HCT116 (cell line): ENCODE measurements around the gene HOXD10. TPM values are rescaled to one million over a fixed set of nuclear protein-coding genes. Genes with fewer than 3 reads are reported as not detected.

Experiments used
- ATAC-seq: fragments of 200-7000 bp; cut with Tn5 transposase; 2 replicates; pipeline ENCODE4 v1.9.1; 2020; ENCODE audit warnings: mild to moderate bottlenecking, moderate library complexity
- BruUV-seq: library from RNA; stranded (reverse); fragments of 400-500 nt; replicated peaks from 2 replicates; lab custom pipeline; 2021; lab: Mats Ljungman, UMichigan
- CTCF ChIA-PET: fragments of 300-600 bp; sonication (Branson Sonifier 250); formaldehyde crosslinking; loops from one replicate; lab custom pipeline; 2021; ENCODE audit warnings: antibody characterized with exemption; lab: Charles Lee
- POLR2A ChIA-PET: fragments of 300-600, 350-600 bp; sonication (Branson Sonifier 250); formaldehyde crosslinking; loops from one replicate; lab custom pipeline; 2021; ENCODE audit warnings: antibody characterized with exemption; lab: Charles Lee
- RAD21 ChIA-PET, 2 experiments: fragments of 300-600 bp; sonication (Branson Sonifier 250); formaldehyde crosslinking; loops; one replicate each; lab custom pipeline; 2023; ENCODE audit warnings: low total read pairs in 2 of 2; ENCODE audit not compliant: uncharacterized antibody in 2 of 2, unreplicated experiment in 2 of 2, low non-redundant PET in 1 of 2; lab: Charles Lee
- DNase-seq: peaks from one replicate; pipeline ENCODE4 v3.0.0-alpha.2; 2010; ENCODE audit warnings: low read depth, low spot score
- H2AFZ ChIP-seq: fragments of 200-600 bp; shearing (Covaris generic), sonication (generic); 2 replicates; pipeline ENCODE4 v1.6.1; 2017; ENCODE audit warnings: low read depth, mixed run types, mixed read lengths, antibody characterized with exemption, low read length; ENCODE audit not compliant: poor library complexity, severe bottlenecking
- H3K27ac ChIP-seq: 2 replicates; pipeline ENCODE4 v1.5.1; 2012; ENCODE audit warnings: low read depth, low read length
- H3K27me3 ChIP-seq: fragments of 200-600 bp; sonication (generic); 2 replicates; pipeline ENCODE4 v1.6.1; 2016; ENCODE audit warnings: mixed run types, low read length, mixed read lengths; ENCODE audit not compliant: insufficient read depth
- H3K36me3 ChIP-seq, 2 experiments: fragments of 200-500 bp in 1 of 2; fragments of 200-600 bp in 1 of 2; sonication (Bioruptor generic) in 1 of 2; sonication (generic) in 1 of 2; 2 replicates each; pipeline versions ENCODE4 v1.5.1 to v1.6.1; 2014 to 2016; ENCODE audit warnings: low read length in 2 of 2, inconsistent platforms in 1 of 2, mixed read lengths in 1 of 2, mixed run types in 1 of 2; ENCODE audit not compliant: insufficient read depth in 2 of 2, control insufficient read depth in 1 of 2
- H3K4me1 ChIP-seq, 2 experiments: fragments of 200-600 bp in 1 of 2; sonication (generic) in 1 of 2; 2 replicates each; pipeline versions ENCODE4 v1.5.1 to v1.6.1; 2012 to 2017; ENCODE audit warnings: low read length in 2 of 2, inconsistent platforms in 1 of 2, mild to moderate bottlenecking in 1 of 2, mixed read lengths in 1 of 2, mixed run types in 1 of 2, moderate library complexity in 1 of 2; ENCODE audit not compliant: insufficient read depth in 2 of 2, control insufficient read depth in 1 of 2
- H3K4me2 ChIP-seq: fragments of 200-600 bp; sonication (generic); 2 replicates; pipeline ENCODE4 v1.6.1; 2017; ENCODE audit warnings: mixed run types, low read length, mixed read lengths
- H3K4me3 ChIP-seq, 2 experiments: fragments of 200-600 bp in 1 of 2; sonication (generic) in 1 of 2; replicated peaks in 1 of 2; 2 replicates each; pipeline ENCODE4 v1.5.1; 2011 to 2016; ENCODE audit warnings: low read length in 2 of 2, control low read depth in 1 of 2, low read depth in 1 of 2, mild to moderate bottlenecking in 1 of 2, mixed read lengths in 1 of 2, mixed run types in 1 of 2
- H3K79me2 ChIP-seq: fragments of 200-600 bp; sonication (generic); 2 replicates; pipeline ENCODE4 v1.6.1; 2017; ENCODE audit warnings: mild to moderate bottlenecking, mixed run types, low read length, moderate library complexity, mixed read lengths; ENCODE audit not compliant: insufficient read depth
- H3K9ac ChIP-seq: fragments of 200-600 bp; sonication (generic); 2 replicates; pipeline ENCODE4 v1.6.1; 2016; ENCODE audit warnings: low read length, mixed read lengths
- H3K9me2 ChIP-seq: fragments of 200-600 bp; sonication (generic), shearing (Covaris generic); 2 replicates; pipeline ENCODE4 v1.6.1; 2017; ENCODE audit warnings: mixed run types, mild to moderate bottlenecking, moderate library complexity; ENCODE audit not compliant: insufficient read depth
- H3K9me3 ChIP-seq, 2 experiments: fragments of 200-500 bp in 1 of 2; fragments of 200-600 bp in 1 of 2; sonication (Bioruptor generic) in 1 of 2; sonication (generic) in 1 of 2; 2 replicates each; pipeline ENCODE4 v1.6.1; 2014 to 2017; ENCODE audit warnings: low read length in 2 of 2, mixed read lengths in 2 of 2, inconsistent platforms in 1 of 2, low read depth in 1 of 2, mild to moderate bottlenecking in 1 of 2, mixed run types in 1 of 2, moderate library complexity in 1 of 2; ENCODE audit not compliant: control insufficient read depth in 1 of 2, insufficient read depth in 1 of 2
- H4K20me1 ChIP-seq: fragments of 200-600 bp; sonication (generic), shearing (Covaris generic); 2 replicates; pipeline ENCODE4 v1.6.1; 2017; ENCODE audit warnings: mixed run types, mild to moderate bottlenecking, moderate library complexity; ENCODE audit not compliant: insufficient read depth
- ATF3 ChIP-seq: IDR thresholded peaks from 2 replicates; pipeline ENCODE4 v1.6.1; 2012
- CBX3 ChIP-seq: IDR thresholded peaks from 2 replicates; pipeline ENCODE4 v1.6.1; 2012; ENCODE audit warnings: low read depth
- CEBPB ChIP-seq: IDR thresholded peaks from 2 replicates; pipeline ENCODE4 v1.6.1; 2012; ENCODE audit warnings: low read depth
- ELF1 ChIP-seq: IDR thresholded peaks from 2 replicates; pipeline ENCODE4 v1.6.1; 2012; ENCODE audit warnings: low read depth, borderline replicate concordance
- FOSL1 ChIP-seq: IDR thresholded peaks from 2 replicates; pipeline ENCODE4 v1.6.1; 2012; ENCODE audit warnings: low read depth
- MAX ChIP-seq: IDR thresholded peaks from 2 replicates; pipeline ENCODE4 v1.6.1; 2012
- SP1 ChIP-seq: IDR thresholded peaks from 2 replicates; pipeline ENCODE4 v1.6.1; 2012; ENCODE audit warnings: low read depth
- SRF ChIP-seq: IDR thresholded peaks from 2 replicates; pipeline ENCODE4 v1.6.1; 2012; ENCODE audit warnings: low read depth
- TCF7L2 ChIP-seq: IDR thresholded peaks from 2 replicates; pipeline ENCODE4 v1.7.0; 2011; ENCODE audit warnings: borderline replicate concordance, inconsistent platforms; ENCODE audit not compliant: insufficient read depth, insufficient read length; ENCODE audit errors: extremely low read depth
- intact Hi-C: fragments of 100-400 bp; cut with micrococcal nuclease; formaldehyde crosslinking; loops from 2 replicates; pipeline ENCODE4 v1.10.0; 2022
- total RNA-seq: library from RNA; stranded (reverse); gene quantifications from one replicate; pipeline ENCODE4 v1.2.1, GENCODE V29; 2021; ENCODE audit not compliant: unreplicated experiment
- TF ChIP-seq, protein P1 (sequence below): IDR thresholded peaks from 2 replicates; pipeline ENCODE4 v1.6.1; 2011; ENCODE audit warnings: mild to moderate bottlenecking, low read length, moderate library complexity; ENCODE audit not compliant: insufficient replicate concordance; ENCODE audit errors: extremely low read depth
- TF ChIP-seq, protein P2 (sequence below), 3 experiments: fragments of 200-600 bp in 1 of 3; sonication (generic) in 1 of 3; IDR thresholded peaks in 2 of 3; conservative IDR thresholded peaks in 1 of 3; 2 replicates each; pipeline ENCODE4 v1.5.1; 2012 to 2017; ENCODE audit warnings: low read depth in 2 of 3, low read length in 2 of 3, antibody characterized with exemption in 1 of 3, borderline replicate concordance in 1 of 3, control low read depth in 1 of 3, mild to moderate bottlenecking in 1 of 3, mixed read lengths in 1 of 3, mixed run types in 1 of 3, moderate library complexity in 1 of 3; ENCODE audit not compliant: insufficient read depth in 1 of 3

Gene HOXD10
- total RNA-seq, 1 experiment from 2014 or later = not detected

DNA sequence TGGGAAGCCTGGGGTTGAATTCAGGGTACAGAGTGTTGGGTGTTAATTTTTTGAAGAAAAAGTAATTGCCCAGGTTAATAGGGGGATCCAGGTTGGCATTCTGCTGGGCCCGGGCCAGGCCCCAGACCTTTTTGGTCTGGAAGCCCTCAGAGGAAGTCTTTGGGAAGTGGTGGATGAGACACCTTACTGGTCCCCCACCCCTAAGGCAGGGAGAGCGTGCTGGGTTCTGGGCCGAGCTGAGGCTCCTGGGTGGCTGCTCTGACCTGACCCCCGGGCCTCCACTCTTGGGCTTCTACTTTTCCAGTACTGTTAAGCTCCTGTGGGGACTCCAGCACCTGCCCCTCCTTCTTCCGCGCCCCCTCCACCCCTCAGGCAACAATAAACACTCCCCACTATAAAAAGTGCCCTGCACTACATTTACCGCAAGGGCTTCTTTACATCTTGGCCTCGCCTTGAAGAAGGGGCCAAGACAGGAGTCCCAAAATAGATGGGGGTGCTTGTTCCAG, 39.8 kb downstream of the HOXD10 start:
- Histone ChIP-seq H3K9ac (no peak overlapping the region), H3K4me2 (no peak overlapping the region), H3K4me3 (no peak overlapping the region), H3K79me2 (no peaks in the 10 kb centered on the region), H2AFZ (no peak overlapping the region), H3K9me2 (no peaks in the 10 kb centered on the region), H3K36me3 (no peaks in the 10 kb centered on the region), H3K27me3 (no peaks in the 10 kb centered on the region), H4K20me1 (no peaks in the 10 kb centered on the region), H3K4me1 (no peaks in the 10 kb centered on the region), H3K9me3 (no peaks in the 10 kb centered on the region), H3K27ac (no peak overlapping the region)
- ATAC-seq = no peak
- RAD21 ChIA-PET = no interaction called here
- POLR2A ChIA-PET = no interaction called here
- intact Hi-C loops = no loop called here
- TF ChIP-seq MAX = no peak
- TF ChIP-seq CEBPB = no peak
- TF ChIP-seq ATF3 = no peak
- DNase-seq = no peak
- BruUV-seq = no TSS peak
- CTCF ChIA-PET = no interaction called here

GRCh38 chr2:176156807-176157498, 40.4 kb downstream of the HOXD10 start, which contains the start of gene HOXD3:
TSS of gene HOXD3 (plus strand) at chr2:176157307. CDS start at chr2:176169115, 11,808 bp downstream.
- CTCF ChIA-PET = no interaction called here
- POLR2A ChIA-PET = no interaction called here
- intact Hi-C loops = no loop called here
- H3K4me1 ChIP-seq = no peaks in the 10 kb centered on the region
- H3K9ac ChIP-seq = no peak within 1 kb of the TSS
- H3K27me3 ChIP-seq = no peaks in the 10 kb centered on the region
- no peaks in the 10 kb centered on the region for H3K79me2 ChIP-seq
- no peak within 1 kb of the TSS for H3K4me3 ChIP-seq
- no peak for ATAC-seq
- H3K9me3 ChIP-seq = no peaks in the 10 kb centered on the region
- no peak within 1 kb of the TSS for H3K27ac ChIP-seq
- H4K20me1 ChIP-seq = no peaks in the 10 kb centered on the region
- RAD21 ChIA-PET = no interaction called here
- no peak for DNase-seq
- no peaks in the 10 kb centered on the region for H3K36me3 ChIP-seq
- no peaks in the 10 kb centered on the region for H3K9me2 ChIP-seq
- no peak within 1 kb of the TSS for H2AFZ ChIP-seq
- no peak within 1 kb of the TSS for H3K4me2 ChIP-seq
- no TSS peak for BruUV-seq
- no peak for TF ChIP-seq CBX3
- no peak for TF ChIP-seq TCF7L2
- TF ChIP-seq, protein P1, sequence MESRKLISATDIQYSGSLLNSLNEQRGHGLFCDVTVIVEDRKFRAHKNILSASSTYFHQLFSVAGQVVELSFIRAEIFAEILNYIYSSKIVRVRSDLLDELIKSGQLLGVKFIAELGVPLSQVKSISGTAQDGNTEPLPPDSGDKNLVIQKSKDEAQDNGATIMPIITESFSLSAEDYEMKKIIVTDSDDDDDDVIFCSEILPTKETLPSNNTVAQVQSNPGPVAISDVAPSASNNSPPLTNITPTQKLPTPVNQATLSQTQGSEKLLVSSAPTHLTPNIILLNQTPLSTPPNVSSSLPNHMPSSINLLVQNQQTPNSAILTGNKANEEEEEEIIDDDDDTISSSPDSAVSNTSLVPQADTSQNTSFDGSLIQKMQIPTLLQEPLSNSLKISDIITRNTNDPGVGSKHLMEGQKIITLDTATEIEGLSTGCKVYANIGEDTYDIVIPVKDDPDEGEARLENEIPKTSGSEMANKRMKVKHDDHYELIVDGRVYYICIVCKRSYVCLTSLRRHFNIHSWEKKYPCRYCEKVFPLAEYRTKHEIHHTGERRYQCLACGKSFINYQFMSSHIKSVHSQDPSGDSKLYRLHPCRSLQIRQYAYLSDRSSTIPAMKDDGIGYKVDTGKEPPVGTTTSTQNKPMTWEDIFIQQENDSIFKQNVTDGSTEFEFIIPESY = no peak
- TF ChIP-seq SP1 = no peak
- TF ChIP-seq FOSL1 = no peak
- no peak for TF ChIP-seq SRF
- TF ChIP-seq ATF3 = no peak
- TF ChIP-seq ELF1 = no peak
- TF ChIP-seq, protein P2, sequence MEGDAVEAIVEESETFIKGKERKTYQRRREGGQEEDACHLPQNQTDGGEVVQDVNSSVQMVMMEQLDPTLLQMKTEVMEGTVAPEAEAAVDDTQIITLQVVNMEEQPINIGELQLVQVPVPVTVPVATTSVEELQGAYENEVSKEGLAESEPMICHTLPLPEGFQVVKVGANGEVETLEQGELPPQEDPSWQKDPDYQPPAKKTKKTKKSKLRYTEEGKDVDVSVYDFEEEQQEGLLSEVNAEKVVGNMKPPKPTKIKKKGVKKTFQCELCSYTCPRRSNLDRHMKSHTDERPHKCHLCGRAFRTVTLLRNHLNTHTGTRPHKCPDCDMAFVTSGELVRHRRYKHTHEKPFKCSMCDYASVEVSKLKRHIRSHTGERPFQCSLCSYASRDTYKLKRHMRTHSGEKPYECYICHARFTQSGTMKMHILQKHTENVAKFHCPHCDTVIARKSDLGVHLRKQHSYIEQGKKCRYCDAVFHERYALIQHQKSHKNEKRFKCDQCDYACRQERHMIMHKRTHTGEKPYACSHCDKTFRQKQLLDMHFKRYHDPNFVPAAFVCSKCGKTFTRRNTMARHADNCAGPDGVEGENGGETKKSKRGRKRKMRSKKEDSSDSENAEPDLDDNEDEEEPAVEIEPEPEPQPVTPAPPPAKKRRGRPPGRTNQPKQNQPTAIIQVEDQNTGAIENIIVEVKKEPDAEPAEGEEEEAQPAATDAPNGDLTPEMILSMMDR (IDR thresholded peaks at IDR 0.05 in 2 of 3, conservative IDR thresholded peaks at IDR 0.05 in 1 of 3; ENCODE audit: borderline replicate concordance in 1 of 3, insufficient read depth in 1 of 3, low read depth in 2 of 3, low read length in 2 of 3) = no peak
